NB4 (cell line): ENCODE measurements around the gene RAP1GAP.

Source experiments
- CTCF ChIP-seq: IDR thresholded peaks from one replicate; pipeline ENCODE4 v1.5.1; 2012; ENCODE audit warnings: low read depth, low read length
- MAX ChIP-seq: IDR thresholded peaks from 2 replicates; pipeline ENCODE4 v1.6.1; 2011; ENCODE audit warnings: low read depth, low read length
- MYC ChIP-seq: IDR thresholded peaks from 2 replicates; pipeline ENCODE4 v1.6.1; 2011; ENCODE audit warnings: low read depth, low read length
- POLR2A ChIP-seq: IDR thresholded peaks from 2 replicates; pipeline ENCODE4 v1.6.1; 2011; ENCODE audit warnings: mild to moderate bottlenecking; ENCODE audit not compliant: insufficient read length; ENCODE audit errors: extremely low read depth

GRCh38 chr1:21552715-21553114, 116.4 kb downstream of the RAP1GAP start:
- TF ChIP-seq CTCF (no peak), POLR2A (no peak), MAX (no peak), MYC (no peak)
